Suprapubic skin (tissue), 4 donors: ENCODE results near the gene GLOD4. TPM values are rescaled to one million over a fixed set of nuclear protein-coding genes. Genes with fewer than 3 reads are reported as not detected.

ENCODE experiments used
- DNase-seq, 2 donors: peaks; one replicate each; pipeline ENCODE4 v3.0.0-alpha.2; 2019; ENCODE audit warnings: low spot score in 2 of 2
- H3K27ac ChIP-seq: fragments of 200-600 bp; sonication (generic); one replicate; pipeline ENCODE4 v1.5.1; 2019
- H3K27me3 ChIP-seq: fragments of 200-600 bp; sonication (generic); one replicate; pipeline ENCODE4 v1.5.1; 2019
- H3K36me3 ChIP-seq: fragments of 200-600 bp; sonication (generic); one replicate; pipeline ENCODE4 v1.5.1; 2019
- H3K4me1 ChIP-seq: fragments of 200-600 bp; sonication (generic); one replicate; pipeline ENCODE4 v1.5.1; 2019
- H3K4me3 ChIP-seq: fragments of 200-600 bp; sonication (generic); one replicate; pipeline ENCODE4 v1.5.1; 2019; ENCODE audit warnings: mild to moderate bottlenecking
- H3K9me3 ChIP-seq: fragments of 200-600 bp; sonication (generic); one replicate; pipeline ENCODE4 v1.5.1; 2019
- EP300 ChIP-seq: sonication (generic); formaldehyde crosslinking; IDR thresholded peaks from one replicate; pipeline ENCODE4 v1.6.1; 2017; ENCODE audit warnings: antibody characterized with exemption
- POLR2A ChIP-seq, 2 donors: fragments of 450-650 bp; IDR thresholded peaks; one replicate each; pipeline ENCODE4 v1.6.1; 2017; ENCODE audit warnings: antibody characterized with exemption in 2 of 2, mild to moderate bottlenecking in 2 of 2, moderate library complexity in 2 of 2
- POLR2AphosphoS5 ChIP-seq, 3 donors: sonication (generic); formaldehyde crosslinking; IDR thresholded peaks; one replicate each; pipeline ENCODE4 v1.6.1; 2017; ENCODE audit warnings: antibody characterized with exemption in 3 of 3
- WGBS: methylation state at CpG from one replicate; pipeline ENCODE4 v1.1.5; 2018; 5-methylcytosine and 5-hydroxymethylcytosine counted together
- total RNA-seq, 4 donors: library from RNA; depleted of rRNA; stranded (reverse); fragments of >200 nt; gene quantifications; one replicate each; pipeline ENCODE4 v1.1.0, GENCODE V29; 2016
- TF ChIP-seq, protein P1 (sequence below), 2 donors: fragments of 200-600 bp in 1 of 2; fragments of 450-650 bp in 1 of 2; sonication (generic) in 1 of 2; IDR thresholded peaks; one replicate each; pipeline ENCODE4 v1.5.1; 2016 to 2019; ENCODE audit warnings: antibody characterized with exemption in 2 of 2, mild to moderate bottlenecking in 1 of 2, moderate library complexity in 1 of 2

GLOD4 gene
- total RNA-seq, 4 donors from 2014 or later = 58.9 to 102 (median 72.1) TPM

DNA sequence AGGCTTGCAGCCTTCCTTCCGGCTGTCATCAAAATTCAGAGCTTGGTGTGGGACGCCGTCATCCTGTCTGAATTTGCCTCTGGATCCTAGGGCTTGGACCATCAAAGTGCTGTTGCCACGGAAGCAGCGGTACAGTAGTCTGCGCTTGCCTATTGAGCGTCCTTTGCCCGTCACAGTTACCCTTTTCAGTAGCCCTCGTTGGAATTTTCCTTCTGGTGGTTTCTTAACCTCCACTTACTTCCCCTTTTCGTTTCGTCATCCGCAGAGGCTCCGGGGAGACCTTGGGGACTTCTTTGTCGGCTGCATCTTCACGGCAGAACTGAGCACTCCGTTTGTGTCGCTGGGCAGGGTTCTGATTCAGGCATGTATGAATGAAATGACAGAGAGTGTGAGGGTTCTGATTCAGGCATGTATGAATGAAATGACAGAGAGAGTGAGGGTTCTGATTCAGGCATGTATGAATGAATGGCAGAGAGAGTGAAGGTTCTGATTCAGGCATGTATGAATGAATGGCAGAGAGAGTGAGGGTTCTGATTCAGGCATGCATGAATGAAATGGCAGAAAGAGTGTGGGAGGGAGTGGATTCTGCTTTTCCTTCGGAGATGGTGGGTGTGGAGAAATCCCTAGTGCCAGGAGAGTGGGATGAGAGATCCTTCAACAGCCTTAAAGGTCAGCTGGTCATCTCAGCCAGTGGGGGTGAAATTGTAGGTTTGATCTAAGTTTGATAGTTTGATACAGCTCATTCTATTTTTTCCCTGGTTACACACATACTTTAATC, 41.7 kb downstream of the GLOD4 start:
- Histone ChIP-seq H3K27ac (no peak overlapping the region), H3K27me3 (no peaks in the 10 kb centered on the region), H3K9me3 (no peaks in the 10 kb centered on the region), H3K4me3 (no peak overlapping the region), H3K4me1 (peaks cover 7% of the 10 kb centered on the region), H3K36me3 (peaks cover 60% of the 10 kb centered on the region)
- no peak for DNase-seq
- TF ChIP-seq, protein P1, sequence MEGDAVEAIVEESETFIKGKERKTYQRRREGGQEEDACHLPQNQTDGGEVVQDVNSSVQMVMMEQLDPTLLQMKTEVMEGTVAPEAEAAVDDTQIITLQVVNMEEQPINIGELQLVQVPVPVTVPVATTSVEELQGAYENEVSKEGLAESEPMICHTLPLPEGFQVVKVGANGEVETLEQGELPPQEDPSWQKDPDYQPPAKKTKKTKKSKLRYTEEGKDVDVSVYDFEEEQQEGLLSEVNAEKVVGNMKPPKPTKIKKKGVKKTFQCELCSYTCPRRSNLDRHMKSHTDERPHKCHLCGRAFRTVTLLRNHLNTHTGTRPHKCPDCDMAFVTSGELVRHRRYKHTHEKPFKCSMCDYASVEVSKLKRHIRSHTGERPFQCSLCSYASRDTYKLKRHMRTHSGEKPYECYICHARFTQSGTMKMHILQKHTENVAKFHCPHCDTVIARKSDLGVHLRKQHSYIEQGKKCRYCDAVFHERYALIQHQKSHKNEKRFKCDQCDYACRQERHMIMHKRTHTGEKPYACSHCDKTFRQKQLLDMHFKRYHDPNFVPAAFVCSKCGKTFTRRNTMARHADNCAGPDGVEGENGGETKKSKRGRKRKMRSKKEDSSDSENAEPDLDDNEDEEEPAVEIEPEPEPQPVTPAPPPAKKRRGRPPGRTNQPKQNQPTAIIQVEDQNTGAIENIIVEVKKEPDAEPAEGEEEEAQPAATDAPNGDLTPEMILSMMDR (IDR thresholded peaks at IDR 0.05) = no peak
- TF ChIP-seq EP300 (no peak), POLR2AphosphoS5 (IDR thresholded peaks at IDR 0.05) (no peak), POLR2A (IDR thresholded peaks at IDR 0.05) (no peak)
- 82% methylated on average over 18 of the region's 18 CpGs for WGBS

DNA sequence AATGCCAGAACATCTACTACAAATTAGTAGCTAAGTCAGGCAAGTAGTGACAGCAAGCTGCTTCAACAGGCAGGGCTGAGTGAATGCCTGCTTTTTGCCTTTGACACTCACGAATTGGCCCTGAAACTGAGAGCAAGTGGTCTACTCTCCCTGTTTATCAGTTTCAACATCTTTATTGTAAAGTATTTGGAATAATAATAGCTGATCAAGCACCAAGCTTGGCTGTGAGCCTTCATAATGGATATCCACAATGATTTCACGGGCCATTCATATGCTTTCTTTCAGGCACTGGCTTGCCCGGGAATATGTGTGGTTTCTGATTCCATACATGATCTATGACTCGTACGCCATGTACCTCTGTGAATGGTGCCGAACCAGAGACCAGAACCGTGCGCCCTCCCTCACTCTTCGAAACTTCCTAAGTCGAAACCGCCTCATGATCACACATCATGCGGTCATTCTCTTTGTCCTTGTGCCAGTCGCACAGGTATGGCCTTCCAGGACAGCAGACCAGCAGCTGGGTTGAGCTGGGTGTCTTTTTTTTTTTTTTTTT, 44.4 kb downstream of the GLOD4 start:
- Histone ChIP-seq H3K4me3 (no peak overlapping the region), H3K27me3 (no peaks in the 10 kb centered on the region), H3K36me3 (peaks cover 35% of the 10 kb centered on the region), H3K9me3 (no peaks in the 10 kb centered on the region), H3K4me1 (peaks cover 17% of the 10 kb centered on the region), H3K27ac (peak overlapping the region; percentile 11)
- DNase-seq = no peak
- 70% methylated on average over 13 of the region's 13 CpGs for WGBS
- TF ChIP-seq EP300 (no peak), POLR2A (IDR thresholded peaks at IDR 0.05) (no peak)

DNA sequence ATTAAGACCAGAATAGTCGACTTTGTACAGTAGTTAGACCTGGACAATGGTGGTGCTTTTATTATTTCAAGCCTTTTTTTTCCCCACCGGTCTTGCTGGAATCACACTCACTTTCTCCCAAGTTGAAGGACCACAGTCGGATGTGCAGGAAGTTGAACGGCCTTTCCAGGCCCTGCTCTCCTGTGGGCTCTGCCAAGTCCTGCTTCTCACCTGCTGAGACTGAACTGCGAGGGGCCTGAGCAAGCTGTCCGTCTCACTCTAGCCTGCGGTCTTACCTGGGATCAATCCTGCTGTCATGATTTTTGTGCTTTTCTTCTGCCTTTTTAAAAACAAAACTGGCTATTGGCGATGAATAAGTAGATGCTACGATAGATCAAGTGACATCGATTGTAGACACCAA, 48.3 kb downstream of the GLOD4 start:
- Histone ChIP-seq H3K27ac (peak overlapping the region; percentile 92), H3K9me3 (no peaks in the 10 kb centered on the region), H3K4me3 (peak overlapping the region; percentile 82), H3K36me3 (peaks cover 5% of the 10 kb centered on the region), H3K4me1 (peaks cover 42% of the 10 kb centered on the region), H3K27me3 (no peaks in the 10 kb centered on the region)
- TF ChIP-seq, protein P1 (IDR thresholded peaks at IDR 0.05) = no peak
- TF ChIP-seq EP300 = no peak
- no peak for TF ChIP-seq POLR2AphosphoS5 (IDR thresholded peaks at IDR 0.05)
- TF ChIP-seq POLR2A (IDR thresholded peaks at IDR 0.05) = no peak
- no peak for DNase-seq
- WGBS = 64% methylated on average over 10 of the region's 10 CpGs

DNA sequence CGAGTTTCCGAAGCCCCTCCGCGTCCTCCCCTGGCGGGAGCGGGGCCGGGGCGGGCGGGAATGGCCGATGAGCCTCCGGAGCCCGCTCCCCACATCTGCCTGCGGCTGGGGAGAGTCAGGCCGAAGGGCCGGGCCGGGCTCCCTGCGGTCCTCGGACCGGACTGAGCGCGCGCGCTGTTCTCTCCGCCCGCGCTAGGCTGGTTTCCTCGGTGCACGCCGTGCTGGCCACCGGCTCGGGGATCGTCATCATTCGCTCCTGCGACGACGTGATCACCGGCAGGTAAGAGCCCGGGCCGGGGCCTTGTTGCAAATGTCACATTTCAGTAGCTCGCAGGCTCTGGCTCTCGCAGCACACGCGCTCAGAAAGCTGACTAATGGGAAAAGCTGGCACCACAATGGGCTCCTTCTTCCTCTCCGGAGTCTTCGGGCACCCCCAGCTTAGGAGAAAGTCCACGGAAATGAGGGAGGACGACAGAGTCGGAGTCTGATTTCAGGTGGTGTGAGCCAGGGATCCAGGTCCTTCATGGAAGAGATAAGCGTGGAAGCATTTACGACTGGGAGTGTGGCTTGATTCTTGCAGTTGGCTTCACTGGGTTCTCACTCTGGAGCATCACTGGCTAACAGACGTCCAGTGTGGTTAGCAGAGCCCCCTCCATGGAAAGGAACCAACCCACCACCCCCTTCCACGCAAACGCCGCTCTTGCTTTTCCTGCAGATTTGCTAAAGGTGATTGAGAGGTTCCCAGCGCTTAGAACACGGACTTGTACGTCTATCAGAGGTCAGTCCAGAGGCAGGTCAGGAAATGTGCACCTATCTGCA, 49.0 kb downstream of the GLOD4 start:
- Histone ChIP-seq H3K36me3 (no peaks in the 10 kb centered on the region), H3K9me3 (no peaks in the 10 kb centered on the region), H3K27ac (peak overlapping the region; percentile 92), H3K4me3 (peak overlapping the region; percentile 82), H3K4me1 (peaks cover 48% of the 10 kb centered on the region), H3K27me3 (no peaks in the 10 kb centered on the region)
- peak in 1 of 2 donors; percentile 71 for DNase-seq
- 23% methylated on average over 16 of the region's 57 CpGs for WGBS
- TF ChIP-seq, protein P1 (IDR thresholded peaks at IDR 0.05) = no peak
- no peak for TF ChIP-seq POLR2A (IDR thresholded peaks at IDR 0.05)
- no peak for TF ChIP-seq POLR2AphosphoS5 (IDR thresholded peaks at IDR 0.05)
- no peak for TF ChIP-seq EP300

DNA sequence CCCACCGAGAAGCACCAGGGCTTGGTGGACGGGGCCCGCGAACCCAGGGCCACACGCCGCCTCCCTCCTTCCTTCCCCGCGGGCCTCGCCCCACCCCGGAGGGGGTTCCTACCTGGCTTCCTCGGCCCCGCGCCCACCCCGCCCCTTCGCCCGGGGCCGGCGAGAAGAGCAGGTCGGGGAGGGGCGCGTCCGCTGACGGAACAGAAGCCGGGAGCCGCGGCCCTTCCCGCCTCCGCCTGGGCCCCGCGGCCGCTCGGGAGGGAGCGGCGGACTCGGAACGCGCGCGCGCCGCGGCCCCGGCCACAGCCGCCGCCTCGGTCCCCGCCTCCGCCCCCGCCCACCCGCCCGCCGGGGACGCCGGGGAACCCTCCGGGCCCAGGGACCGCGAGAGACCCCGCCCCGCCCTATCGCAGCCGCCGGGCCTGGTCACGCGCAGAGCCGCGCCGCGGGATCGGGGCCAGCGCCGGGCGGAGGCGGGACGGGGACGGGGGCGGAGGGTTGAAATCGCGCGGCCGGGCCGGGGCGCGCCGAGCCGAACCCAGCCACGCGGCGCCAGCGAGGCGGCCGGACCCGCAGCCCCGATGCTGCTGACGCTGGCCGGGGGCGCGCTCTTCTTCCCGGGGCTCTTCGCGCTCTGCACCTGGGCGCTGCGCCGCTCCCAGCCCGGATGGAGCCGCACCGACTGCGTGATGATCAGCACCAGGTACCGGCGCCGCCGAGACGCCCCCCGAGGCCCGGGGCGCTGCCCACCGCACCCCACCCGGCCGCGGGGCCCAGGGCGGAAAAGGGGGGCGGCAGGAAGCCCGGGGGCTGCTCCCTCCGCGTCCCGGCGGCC, 49.8 kb downstream of the GLOD4 start, which contains the start of gene TLCD3A:
TLCD3A (plus strand) TSS at position 530 of the 835 bp plus-strand sequence; CDS start at position 582, 52 bp downstream.
- peak in 1 of 2 donors; percentile 77 for DNase-seq
- Histone ChIP-seq H3K4me3 (peak within 1 kb of the TSS; percentile 82), H3K9me3 (no peaks in the 10 kb centered on the region), H3K27me3 (no peaks in the 10 kb centered on the region), H3K36me3 (no peaks in the 10 kb centered on the region), H3K27ac (peak within 1 kb of the TSS; percentile 92), H3K4me1 (peaks cover 47% of the 10 kb centered on the region)
- TF ChIP-seq, protein P1 (IDR thresholded peaks at IDR 0.05) = no peak
- TF ChIP-seq EP300 = no peak
- TF ChIP-seq POLR2A (IDR thresholded peaks at IDR 0.05) = no peak
- peak in 2 of 3 donors; percentile 16 to 20 for TF ChIP-seq POLR2AphosphoS5 (IDR thresholded peaks at IDR 0.05)
- 0% methylated on average over 1 of the region's 126 CpGs for WGBS
